H1 (cell line): ENCODE results near the gene TLE5. TPM values are rescaled to one million over a fixed set of nuclear protein-coding genes. Genes with fewer than 3 reads are reported as not detected.

ENCODE experiments used
- FOSL1 ChIP-seq: IDR thresholded peaks from 2 replicates; pipeline ENCODE4 v1.6.1; 2011; ENCODE audit warnings: mild to moderate bottlenecking, low read depth, low read length, moderate library complexity; ENCODE audit not compliant: insufficient read depth
- RAD21 ChIP-seq, 2 experiments: IDR thresholded peaks in 1 of 2; conservative IDR thresholded peaks in 1 of 2; 2 replicates each; pipeline ENCODE4 v1.6.1; 2011; ENCODE audit warnings: low read depth in 2 of 2, low read length in 2 of 2, improper control_type of control experiment in 1 of 2, inconsistent platforms in 1 of 2, mild to moderate bottlenecking in 1 of 2, moderate library complexity in 1 of 2
- SP1 ChIP-seq: IDR thresholded peaks from 2 replicates; pipeline ENCODE4 v1.6.1; 2011; ENCODE audit warnings: low read depth, low read length
- YY1 ChIP-seq: IDR thresholded peaks from 2 replicates; pipeline ENCODE4 v1.6.1; 2011; ENCODE audit warnings: low read depth, mild to moderate bottlenecking, low read length
- polyA plus RNA-seq, 7 experiments: library from polyadenylated mRNA; depleted of rRNA in 3 of 7; stranded (reverse) in 5 of 7; unstranded in 2 of 7; fragments of >200 nt in 5 of 7; fragments of 200-250 nt in 2 of 7; gene quantifications; 1 replicate in 5 of 7; 2 replicates in 1 of 7; 4 replicates in 1 of 7; pipeline versions ENCODE4 v1.2.1 to v1.2.3, GENCODE V29; 2011 to 2013; ENCODE audit warnings: missing spikeins in 2 of 7, mixed read lengths in 2 of 7
- total RNA-seq: library from RNA; stranded (reverse); fragmentation: NEBNext Ultra II Directional; extraction: Animal tissue kit (Norgen Biotek cat#: 25700); gene quantifications from 2 replicates; pipeline ENCODE4 v1.2.1, GENCODE V29; 2021

Gene TLE5
- total and polyA plus RNA-seq, 2 of the 8 experiments (the other 6 are each of a cell fraction or from before 2014, with no cell fraction given), result 187 to 285 TPM

- TF ChIP-seq YY1 (no peak), SP1 (no peak), FOSL1 (no peak), RAD21 (IDR thresholded peaks at IDR 0.05 in 1 of 2, conservative IDR thresholded peaks at IDR 0.05 in 1 of 2; ENCODE audit: low read depth in 2 of 2, low read length in 2 of 2) (no peak)
Observed at GRCh38 chr19:3027292-3027691, 35.0 kb downstream of the TLE5 start (continued).
